NCI-H1092 (cell line): ENCODE results near the gene ARHGAP22.

Experiments
- DNase-seq: peaks from one replicate; lab custom pipeline; 2025; lab: John Stamatoyannopoulos, UW

ARHGAP22 gene

GRCh38 chr10:48511875-48512231, 93.0 kb downstream of the ARHGAP22 start:
- no peak for DNase-seq

GRCh38 chr10:48511066-48511874, 93.6 kb downstream of the ARHGAP22 start:
- no peak for DNase-seq

GRCh38 chr10:48509974-48510692, 94.7 kb downstream of the ARHGAP22 start:
- no peak for DNase-seq

- DNase-seq: no peak
These were observed 95.8 kb downstream of the ARHGAP22 start for GRCh38 chr10:48508791-48509772.

- no peak for DNase-seq
These were observed 96.7 kb downstream of the ARHGAP22 start for GRCh38 chr10:48507933-48508790.

GRCh38 chr10:48507494-48507893, 97.4 kb downstream of the ARHGAP22 start:
- DNase-seq: no peak

- no peak for DNase-seq
These were observed 98.5 kb downstream of the ARHGAP22 start for GRCh38 chr10:48506147-48506917.

GRCh38 chr10:48505394-48506112, 99.3 kb downstream of the ARHGAP22 start:
- DNase-seq: no peak

GRCh38 chr10:48504141-48504885, 100.6 kb downstream of the ARHGAP22 start:
- no peak for DNase-seq

GRCh38 chr10:48503293-48503911, 101.5 kb downstream of the ARHGAP22 start:
- DNase-seq: no peak

GRCh38 chr10:48502791-48503190, 102.1 kb downstream of the ARHGAP22 start:
- no peak for DNase-seq

- no peak for DNase-seq
These were observed 102.8 kb downstream of the ARHGAP22 start for GRCh38 chr10:48501787-48502771.

GRCh38 chr10:48501226-48501625, 103.6 kb downstream of the ARHGAP22 start:
- no peak for DNase-seq

- no peak for DNase-seq
These were observed 104.1 kb downstream of the ARHGAP22 start for GRCh38 chr10:48500771-48501170.

GRCh38 chr10:48498940-48499510, 105.8 kb downstream of the ARHGAP22 start:
- no peak for DNase-seq

- DNase-seq: no peak
These were observed 106.8 kb downstream of the ARHGAP22 start for GRCh38 chr10:48497780-48498770.
